Muscle of leg (tissue), 11 donors: ENCODE measurements around the gene MOCOS. TPM values are rescaled to one million over a fixed set of nuclear protein-coding genes. Genes with fewer than 3 reads are reported as not detected.
"Not testable (repeated sequence)": the region's sequence is repeated elsewhere in the genome, so short reads cannot be mapped to it uniquely, and the experiment has no call there.

ENCODE experiments used
- DNase-seq: peaks from one replicate; pipeline ENCODE4 v3.0.0; 2013
- H3K27ac ChIP-seq: one replicate; pipeline ENCODE4 v1.5.1; 2013; ENCODE audit warnings: mild to moderate bottlenecking, low read length, control low read depth
- H3K27me3 ChIP-seq: one replicate; pipeline ENCODE4 v1.6.1; 2013; ENCODE audit warnings: low read length; ENCODE audit not compliant: control insufficient read depth, insufficient read depth
- H3K36me3 ChIP-seq: one replicate; pipeline ENCODE4 v1.6.1; 2013; ENCODE audit warnings: low read length; ENCODE audit not compliant: control insufficient read depth, insufficient read depth
- H3K4me1 ChIP-seq: one replicate; pipeline ENCODE4 v1.6.1; 2013; ENCODE audit warnings: low read length; ENCODE audit not compliant: control insufficient read depth, insufficient read depth
- H3K4me3 ChIP-seq: one replicate; pipeline ENCODE4 v1.5.1; 2013; ENCODE audit warnings: low read length, control low read depth
- H3K9me3 ChIP-seq: replicated peaks from 2 replicates; pipeline ENCODE4 v1.6.1; 2013; ENCODE audit warnings: low read depth, low read length; ENCODE audit not compliant: control insufficient read depth
- WGBS: methylation state at CpG from one replicate; pipeline ENCODE4 v1.1.5; 2013; ENCODE audit warnings: missing lambda C conversion rate; ENCODE audit not compliant: insufficient coverage; 5-methylcytosine and 5-hydroxymethylcytosine counted together
- polyA plus RNA-seq, 8 donors: library from polyadenylated mRNA; unstranded; fragments of 120-200 nt; gene quantifications; one replicate each; pipeline versions ENCODE4 v1.2.1 to v1.2.3, GENCODE V29; 2013; ENCODE audit warnings: inconsistent platforms in 1 of 8, low replicate concordance in 1 of 8; ENCODE audit not compliant: insufficient read length in 8 of 8, insufficient read depth in 1 of 8
- total RNA-seq: library from RNA; stranded (reverse); fragments of 120-200 nt; gene quantifications from one replicate; pipeline ENCODE4 v1.2.4, GENCODE V29; 2013

MOCOS gene
- total and polyA plus RNA-seq, 9 donors = 0.10 to 0.62 (median 0.22) TPM

DNA sequence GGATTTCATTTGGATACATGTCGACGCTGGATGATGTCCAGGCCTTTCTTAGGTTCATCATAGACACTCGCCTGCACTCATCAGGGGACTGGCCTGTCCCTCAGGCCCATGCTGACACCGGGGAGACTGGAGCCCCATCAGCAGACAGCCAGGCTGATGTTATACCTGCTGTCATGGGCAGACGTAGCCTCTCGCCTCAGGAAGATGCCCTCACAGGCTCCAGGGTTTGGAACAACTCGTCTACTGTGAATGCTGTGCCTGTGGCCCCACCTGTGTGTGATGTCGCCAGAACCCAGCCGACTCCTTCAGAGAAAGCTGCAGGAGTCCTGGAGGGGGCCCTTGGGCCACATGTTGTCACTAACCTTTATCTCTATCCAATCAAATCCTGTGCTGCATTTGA, 28.3 kb downstream of the MOCOS start:
- WGBS = 81% methylated on average over 6 of the region's 9 CpGs
- Histone ChIP-seq H3K4me1 (peaks cover 9% of the 10 kb centered on the region), H3K9me3 (no peaks in the 10 kb centered on the region), H3K4me3 (no peak overlapping the region), H3K27me3 (no peaks in the 10 kb centered on the region), H3K36me3 (no peaks in the 10 kb centered on the region), H3K27ac (no peak overlapping the region)
- no peak for DNase-seq

DNA sequence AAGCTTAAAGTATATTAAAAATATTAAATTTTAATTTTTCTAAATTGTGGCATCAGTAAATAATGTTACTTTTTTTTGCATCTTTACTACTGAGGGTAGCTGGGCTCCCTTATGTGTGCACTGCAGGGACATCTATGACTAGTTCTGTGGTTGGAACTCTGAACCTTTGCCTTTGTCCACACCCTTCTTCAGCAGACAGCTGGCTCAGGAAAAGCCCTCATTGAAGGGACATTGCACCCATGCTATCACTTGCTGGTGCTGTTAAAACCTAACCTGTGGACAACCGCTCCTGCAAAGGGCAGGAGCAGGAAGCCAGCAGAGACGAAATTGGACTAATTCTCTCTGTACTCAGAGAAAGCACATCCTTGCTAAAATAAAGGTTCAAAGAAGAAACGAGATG, 30.1 kb downstream of the MOCOS start:
- Histone ChIP-seq H3K4me1 (peaks cover 7% of the 10 kb centered on the region), H3K27ac (no peak overlapping the region), H3K27me3 (no peaks in the 10 kb centered on the region), H3K36me3 (no peaks in the 10 kb centered on the region), H3K9me3 (no peaks in the 10 kb centered on the region), H3K4me3 (no peak overlapping the region)
- WGBS = 100% methylated on average over 1 of the region's 3 CpGs
- no peak for DNase-seq

DNA sequence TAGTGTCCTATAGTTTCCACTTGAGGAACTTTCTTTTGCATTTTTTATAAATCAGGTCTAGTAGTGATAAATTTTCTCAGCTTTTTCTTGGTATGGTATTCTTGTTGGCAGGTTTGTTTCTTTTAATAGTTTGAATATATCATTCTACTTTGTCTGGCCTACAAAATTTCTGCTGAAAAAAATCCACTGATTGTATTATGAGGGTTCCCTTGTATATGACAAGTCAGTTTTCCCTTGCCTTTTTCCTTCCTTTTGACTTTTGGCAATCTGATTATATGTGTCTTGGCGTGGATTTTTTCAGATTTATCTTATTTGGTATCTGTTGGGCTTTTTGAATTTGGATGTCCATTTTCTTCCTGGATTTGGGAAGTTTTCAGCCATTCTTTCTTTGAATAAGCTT, 41.9 kb downstream of the MOCOS start:
- Histone ChIP-seq H3K36me3 (no peaks in the 10 kb centered on the region), H3K4me3 (no peak overlapping the region), H3K27me3 (no peaks in the 10 kb centered on the region), H3K4me1 (no peaks in the 10 kb centered on the region), H3K27ac (no peak overlapping the region), H3K9me3 (peaks cover 7% of the 10 kb centered on the region)
- DNase-seq = no peak
- WGBS = no CpG with 5 or more reads among the region's 1 CpG

- not testable (repeated sequence) for H3K27me3 ChIP-seq, H3K36me3 ChIP-seq, H3K4me3 ChIP-seq, DNase-seq, H3K4me1 ChIP-seq, H3K9me3 ChIP-seq, H3K27ac ChIP-seq
- no CpG with 5 or more reads among the region's 15 CpGs for WGBS
These were observed 53.2 kb downstream of the MOCOS start for GRCh38 chr18:36240510-36240909.

GRCh38 chr18:36241831-36242230, 54.5 kb downstream of the MOCOS start:
- WGBS = 92% methylated on average over 6 of the region's 6 CpGs

GRCh38 chr18:36247036-36247435, 59.7 kb downstream of the MOCOS start:
- DNase-seq = no peak
- WGBS = 17% methylated on average over 1 of the region's 1 CpG
- Histone ChIP-seq H3K27ac (no peak overlapping the region), H3K36me3 (no peaks in the 10 kb centered on the region), H3K4me1 (no peaks in the 10 kb centered on the region), H3K4me3 (no peak overlapping the region), H3K27me3 (no peaks in the 10 kb centered on the region), H3K9me3 (no peaks in the 10 kb centered on the region)

More at GRCh38 chr18:36241831-36242230, 54.5 kb downstream of the MOCOS start:
- no peaks in the 10 kb centered on the region for H3K4me1 ChIP-seq
- no peaks in the 10 kb centered on the region for H3K36me3 ChIP-seq
- no peak overlapping the region for H3K27ac ChIP-seq
- H3K9me3 ChIP-seq = no peaks in the 10 kb centered on the region
- DNase-seq = no peak
- no peaks in the 10 kb centered on the region for H3K27me3 ChIP-seq
- no peak overlapping the region for H3K4me3 ChIP-seq

DNA sequence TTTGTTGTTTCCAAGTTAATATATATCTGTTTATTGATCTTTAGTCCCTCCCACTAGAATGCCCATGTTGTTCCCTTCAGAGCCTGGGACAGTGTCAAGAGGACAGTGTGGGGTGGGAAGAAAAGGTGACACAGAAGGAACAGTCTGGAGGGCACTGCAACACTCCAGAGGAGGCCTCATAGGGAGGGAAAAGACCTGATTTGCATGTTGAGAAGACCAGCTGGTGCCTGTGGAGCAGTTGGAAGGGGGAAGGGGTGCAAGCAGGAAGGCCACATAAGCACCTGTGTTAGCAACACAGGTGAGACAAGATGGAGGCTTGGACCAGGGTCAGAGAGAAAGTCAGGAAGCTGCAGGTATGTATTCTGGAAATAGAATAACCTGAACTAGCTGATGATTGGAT, 62.1 kb downstream of the MOCOS start:
- Histone ChIP-seq H3K36me3 (no peaks in the 10 kb centered on the region), H3K9me3 (no peaks in the 10 kb centered on the region), H3K4me3 (no peak overlapping the region), H3K27ac (no peak overlapping the region), H3K27me3 (no peaks in the 10 kb centered on the region), H3K4me1 (no peaks in the 10 kb centered on the region)
- DNase-seq = no peak

GRCh38 chr18:36250827-36251226, 63.5 kb downstream of the MOCOS start:
- no peak for DNase-seq
- no peaks in the 10 kb centered on the region for H3K27me3 ChIP-seq
- no peak overlapping the region for H3K4me3 ChIP-seq
- WGBS = no CpG with 5 or more reads among the region's 2 CpGs
- H3K9me3 ChIP-seq = no peaks in the 10 kb centered on the region
- no peaks in the 10 kb centered on the region for H3K4me1 ChIP-seq
- no peak overlapping the region for H3K27ac ChIP-seq
- no peaks in the 10 kb centered on the region for H3K36me3 ChIP-seq

- Histone ChIP-seq H3K27ac (no peak overlapping the region), H3K4me1 (no peaks in the 10 kb centered on the region), H3K27me3 (no peaks in the 10 kb centered on the region), H3K36me3 (no peaks in the 10 kb centered on the region), H3K9me3 (no peaks in the 10 kb centered on the region), H3K4me3 (no peak overlapping the region)
- WGBS = 32% methylated on average over 2 of the region's 10 CpGs
- DNase-seq = no peak
These were observed 67.9 kb downstream of the MOCOS start for GRCh38 chr18:36255072-36255698.

DNA sequence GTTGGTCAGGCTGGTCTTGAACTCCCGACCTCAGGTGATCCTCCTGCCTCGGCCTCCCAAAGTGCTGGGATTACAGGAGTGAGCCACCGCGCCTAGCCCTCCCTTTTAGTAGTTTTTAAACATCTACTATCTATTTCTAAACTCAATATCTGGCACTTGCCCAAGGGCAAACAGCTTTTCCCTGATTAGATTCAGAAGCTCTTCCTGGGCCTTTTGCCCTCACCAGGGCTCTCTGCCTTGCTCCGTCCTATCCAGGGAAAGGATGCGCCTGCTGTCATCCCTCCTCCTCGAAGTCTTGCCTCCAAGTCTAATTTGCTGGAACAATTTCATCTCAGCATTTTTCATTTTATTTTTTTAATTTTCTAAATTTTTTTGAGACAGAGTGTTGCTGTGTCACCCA, 68.8 kb downstream of the MOCOS start:
- H3K4me3 ChIP-seq = no peak overlapping the region
- no peaks in the 10 kb centered on the region for H3K4me1 ChIP-seq
- H3K27me3 ChIP-seq = no peaks in the 10 kb centered on the region
- no peak overlapping the region for H3K27ac ChIP-seq
- no peaks in the 10 kb centered on the region for H3K36me3 ChIP-seq
- H3K9me3 ChIP-seq = no peaks in the 10 kb centered on the region
- 93% methylated on average over 5 of the region's 7 CpGs for WGBS
- no peak for DNase-seq

GRCh38 chr18:36262971-36263370, 75.7 kb downstream of the MOCOS start:
- Histone ChIP-seq H3K27me3 (no peaks in the 10 kb centered on the region), H3K4me1 (no peaks in the 10 kb centered on the region), H3K4me3 (no peak overlapping the region), H3K9me3 (no peaks in the 10 kb centered on the region), H3K36me3 (no peaks in the 10 kb centered on the region), H3K27ac (no peak overlapping the region)
- no peak for DNase-seq
- no CpG with 5 or more reads among the region's 1 CpG for WGBS
